H9 (cell line): ENCODE data around the gene CPSF2. TPM values are rescaled to one million over a fixed set of nuclear protein-coding genes. Genes with fewer than 3 reads are reported as not detected.
A peak's percentile ranks its signal among the peaks of the same experiment; 100 is the strongest.

ENCODE experiments used
- DNase-seq: peaks from one replicate; pipeline ENCODE4 v3.0.0-alpha.2; 2017
- H2AFZ ChIP-seq: one replicate; pipeline ENCODE4 v1.6.1; 2013; ENCODE audit warnings: mild to moderate bottlenecking, low read length, control low read depth, moderate library complexity
- H2AK5ac ChIP-seq: 2 replicates; pipeline ENCODE4 v1.6.1; 2013; ENCODE audit warnings: low read length, control low read depth, mixed read lengths; ENCODE audit not compliant: insufficient read length
- H2BK120ac ChIP-seq: one replicate; pipeline ENCODE4 v1.6.1; 2013; ENCODE audit warnings: low read depth, mild to moderate bottlenecking, low read length, control low read depth, inconsistent platforms; ENCODE audit not compliant: poor library complexity, severe bottlenecking
- H2BK12ac ChIP-seq: 2 replicates; pipeline ENCODE4 v1.6.1; 2013; ENCODE audit warnings: low read length, control low read depth, mixed read lengths, low read depth; ENCODE audit not compliant: insufficient read length
- H2BK15ac ChIP-seq: 2 replicates; pipeline ENCODE4 v1.6.1; 2013; ENCODE audit warnings: low read depth, low read length, control low read depth
- H2BK20ac ChIP-seq: one replicate; pipeline ENCODE4 v1.6.1; 2013; ENCODE audit warnings: low read depth, mild to moderate bottlenecking, low read length, control low read depth, inconsistent platforms; ENCODE audit not compliant: poor library complexity, severe bottlenecking
- H2BK5ac ChIP-seq: 2 replicates; pipeline ENCODE4 v1.6.1; 2013; ENCODE audit warnings: low read length, control low read depth, mixed read lengths; ENCODE audit not compliant: insufficient read length
- H3K14ac ChIP-seq: 2 replicates; pipeline ENCODE4 v1.6.1; 2013; ENCODE audit warnings: low read length, control low read depth; ENCODE audit not compliant: insufficient read depth
- H3K18ac ChIP-seq: 2 replicates; pipeline ENCODE4 v1.6.1; 2013; ENCODE audit warnings: low read depth, mild to moderate bottlenecking, mixed read lengths, low read length, control low read depth; ENCODE audit not compliant: insufficient read length
- H3K23ac ChIP-seq: 2 replicates; pipeline ENCODE4 v1.6.1; 2013; ENCODE audit warnings: low read length, control low read depth, mixed read lengths, low read depth; ENCODE audit not compliant: insufficient read length
- H3K23me2 ChIP-seq: 2 replicates; pipeline ENCODE4 v1.6.1; 2013; ENCODE audit warnings: low read depth, mild to moderate bottlenecking, mixed read lengths, low read length, control low read depth; ENCODE audit not compliant: insufficient read length, poor library complexity, severe bottlenecking
- H3K27ac ChIP-seq: 2 replicates; pipeline ENCODE4 v1.5.1; 2013; ENCODE audit warnings: low read length, control low read depth, mixed read lengths, low read depth; ENCODE audit not compliant: insufficient read length
- H3K27me3 ChIP-seq: 2 replicates; pipeline ENCODE4 v1.6.1; 2013; ENCODE audit warnings: low read length, control low read depth, inconsistent platforms; ENCODE audit not compliant: insufficient read depth
- H3K4ac ChIP-seq: 2 replicates; pipeline ENCODE4 v1.6.1; 2013; ENCODE audit warnings: low read depth, mild to moderate bottlenecking, control low read depth, inconsistent platforms, low read length, moderate library complexity
- H3K4me1 ChIP-seq: 2 replicates; pipeline ENCODE4 v1.6.1; 2013; ENCODE audit warnings: low read length, control low read depth, inconsistent platforms; ENCODE audit not compliant: insufficient read depth
- H3K4me2 ChIP-seq: 2 replicates; pipeline ENCODE4 v1.6.1; 2013; ENCODE audit warnings: low read length, control low read depth, mixed read lengths; ENCODE audit not compliant: insufficient read length, insufficient read depth
- H3K56ac ChIP-seq: 2 replicates; pipeline ENCODE4 v1.6.1; 2013; ENCODE audit warnings: low read depth, mild to moderate bottlenecking, mixed read lengths, low read length, control low read depth; ENCODE audit not compliant: insufficient read length
- H3K79me1 ChIP-seq: 2 replicates; pipeline ENCODE4 v1.6.1; 2013; ENCODE audit warnings: low read depth, mild to moderate bottlenecking, moderate library complexity, low read length, control low read depth, inconsistent platforms; ENCODE audit not compliant: insufficient read depth, poor library complexity, severe bottlenecking
- H3K79me2 ChIP-seq: 2 replicates; pipeline ENCODE4 v1.6.1; 2013; ENCODE audit warnings: low read length, control low read depth, inconsistent platforms; ENCODE audit not compliant: insufficient read depth
- H3K9ac ChIP-seq: 2 replicates; pipeline ENCODE4 v1.6.1; 2013; ENCODE audit warnings: low read length, control low read depth, mixed read lengths; ENCODE audit not compliant: insufficient read length; ENCODE audit errors: extremely low read depth
- H3K9me3 ChIP-seq: one replicate; pipeline ENCODE4 v1.6.1; 2013; ENCODE audit warnings: low read depth, low read length, inconsistent platforms; ENCODE audit not compliant: control insufficient read depth
- H3T11ph ChIP-seq: one replicate; pipeline ENCODE4 v1.6.1; 2013; ENCODE audit warnings: mild to moderate bottlenecking, low read length, control low read depth, inconsistent platforms
- H4K20me1 ChIP-seq: one replicate; pipeline ENCODE4 v1.6.1; 2013; ENCODE audit not compliant: control insufficient read depth, insufficient read length, insufficient read depth
- H4K5ac ChIP-seq: 2 replicates; pipeline ENCODE4 v1.6.1; 2013; ENCODE audit warnings: low read depth, mild to moderate bottlenecking, mixed read lengths, low read length, control low read depth; ENCODE audit not compliant: insufficient read length
- H4K8ac ChIP-seq: replicated peaks from 2 replicates; pipeline ENCODE4 v1.6.1; 2013; ENCODE audit warnings: low read length, control low read depth, mixed read lengths, low read depth; ENCODE audit not compliant: insufficient read length
- H4K91ac ChIP-seq: 2 replicates; pipeline ENCODE4 v1.6.1; 2013; ENCODE audit warnings: low read depth, mild to moderate bottlenecking, moderate library complexity, mixed read lengths, low read length, control low read depth; ENCODE audit not compliant: insufficient read length
- H3K27ac Mint-ChIP-seq, 3 experiments: 2 replicates in 2 of 3; 3 replicates in 1 of 3; pipeline ENCODE4 v1.8.0; 2020 to 2021; ENCODE audit warnings: mixed read lengths in 3 of 3, mild to moderate bottlenecking in 1 of 3, moderate library complexity in 1 of 3
- H3K27me3 Mint-ChIP-seq: 2 replicates; pipeline ENCODE4 v1.8.0; 2021; ENCODE audit warnings: low read depth, mild to moderate bottlenecking, moderate library complexity, mixed read lengths
- H3K36me3 Mint-ChIP-seq, 3 experiments: 2 replicates in 2 of 3; 3 replicates in 1 of 3; pipeline ENCODE4 v1.8.0; 2020 to 2021; ENCODE audit warnings: low read depth in 3 of 3, mixed read lengths in 3 of 3; ENCODE audit not compliant: insufficient read depth in 1 of 3
- H3K4me1 Mint-ChIP-seq, 2 experiments: 2 replicates each; pipeline ENCODE4 v1.8.0; 2020; ENCODE audit warnings: mixed read lengths in 2 of 2
- H3K4me3 Mint-ChIP-seq, 2 experiments: 2 replicates in 1 of 2; 3 replicates in 1 of 2; pipeline ENCODE4 v1.8.0; 2020 to 2021; ENCODE audit warnings: mild to moderate bottlenecking in 2 of 2, mixed read lengths in 2 of 2, moderate library complexity in 1 of 2
- H3K9me3 Mint-ChIP-seq, 2 experiments: 2 replicates in 1 of 2; 3 replicates in 1 of 2; pipeline ENCODE4 v1.8.0; 2020; ENCODE audit warnings: mild to moderate bottlenecking in 2 of 2, mixed read lengths in 2 of 2, moderate library complexity in 1 of 2
- CTCF ChIP-seq: fragments of 200-600 bp; sonication (generic); conservative IDR thresholded peaks from 3 replicates; pipeline ENCODE4 v1.8.0; 2021; ENCODE audit warnings: antibody characterized with exemption, mild to moderate bottlenecking
- WGBS: extraction: QIAGEN DNeasy Blood & Tissue Kit; methylation state at CpG from one replicate; pipeline ENCODE4 v1.1.7; 2013; ENCODE audit warnings: missing lambda C conversion rate, low lambda C conversion rate, mixed read lengths; ENCODE audit not compliant: insufficient read length; ENCODE audit errors: extremely low coverage; 5-methylcytosine and 5-hydroxymethylcytosine counted together
- total RNA-seq: library from RNA; stranded (reverse); gene quantifications from 2 replicates; pipeline ENCODE4 v1.2.1, GENCODE V29; 2021

The CPSF2 gene
- total RNA-seq, 1 experiment from 2014 or later = 108 TPM

GRCh38 chr14:92093320-92093719 lies 28.4 kb upstream of the CPSF2 start:
- Histone ChIP-seq H2BK12ac (no peak overlapping the region), H3K23ac (no peak overlapping the region), H3K14ac (no peak overlapping the region), H3K4me1 (no peaks in the 10 kb centered on the region), H2BK5ac (no peak overlapping the region), H4K20me1 (no peaks in the 10 kb centered on the region), H3K56ac (no peak overlapping the region), H3K79me1 (no peaks in the 10 kb centered on the region), H3K4me2 (no peak overlapping the region), H4K8ac (no peak overlapping the region), H3K27ac (no peak overlapping the region), H4K5ac (no peak overlapping the region), H3K9me3 (no peaks in the 10 kb centered on the region), H3K4ac (no peak overlapping the region), H2BK20ac (no peak overlapping the region), H3K79me2 (peaks cover 3% of the 10 kb centered on the region; the same call in 1 of the 2 replicates), H3T11ph (no peak overlapping the region), H3K9ac (no peak overlapping the region), H3K23me2 (no peaks in the 10 kb centered on the region), H2AK5ac (no peak overlapping the region), H2BK120ac (no peak overlapping the region), H2BK15ac (no peak overlapping the region), H4K91ac (no peak overlapping the region), H3K18ac (no peak overlapping the region), H2AFZ (no peak overlapping the region), H3K27me3 (no peaks in the 10 kb centered on the region)
- H3K27ac Mint-ChIP-seq = no peak overlapping the region
- no CpG with 5 or more reads among the region's 1 CpG for WGBS
- no peaks in the 10 kb centered on the region for H3K4me1 Mint-ChIP-seq
- peak; percentile 48 for TF ChIP-seq CTCF
- H3K4me3 Mint-ChIP-seq = no peak overlapping the region
- no peaks in the 10 kb centered on the region for H3K27me3 Mint-ChIP-seq
- no peak for DNase-seq
- H3K9me3 Mint-ChIP-seq = no peaks in the 10 kb centered on the region
- H3K36me3 Mint-ChIP-seq = peaks cover 20 to 47% (median 36%) of the 10 kb centered on the region in 3 experiments; a peak in 6 of 7 replicates
